Ramos (cell line): Measurements from ENCODE around the gene FKBP11.
"Not testable (repeated sequence)": the region's sequence is repeated elsewhere in the genome, so short reads cannot be mapped to it uniquely, and the experiment has no call there.

Source experiments
- in situ Hi-C: fragments of 300-500 bp; cut with MboI; formaldehyde crosslinking; loops from one replicate; pipeline ENCODE4 v1.14.3; 2022; ENCODE audit warnings: low sequenced_read_pairs; ENCODE audit not compliant: unreplicated experiment

FKBP11 gene

DNA sequence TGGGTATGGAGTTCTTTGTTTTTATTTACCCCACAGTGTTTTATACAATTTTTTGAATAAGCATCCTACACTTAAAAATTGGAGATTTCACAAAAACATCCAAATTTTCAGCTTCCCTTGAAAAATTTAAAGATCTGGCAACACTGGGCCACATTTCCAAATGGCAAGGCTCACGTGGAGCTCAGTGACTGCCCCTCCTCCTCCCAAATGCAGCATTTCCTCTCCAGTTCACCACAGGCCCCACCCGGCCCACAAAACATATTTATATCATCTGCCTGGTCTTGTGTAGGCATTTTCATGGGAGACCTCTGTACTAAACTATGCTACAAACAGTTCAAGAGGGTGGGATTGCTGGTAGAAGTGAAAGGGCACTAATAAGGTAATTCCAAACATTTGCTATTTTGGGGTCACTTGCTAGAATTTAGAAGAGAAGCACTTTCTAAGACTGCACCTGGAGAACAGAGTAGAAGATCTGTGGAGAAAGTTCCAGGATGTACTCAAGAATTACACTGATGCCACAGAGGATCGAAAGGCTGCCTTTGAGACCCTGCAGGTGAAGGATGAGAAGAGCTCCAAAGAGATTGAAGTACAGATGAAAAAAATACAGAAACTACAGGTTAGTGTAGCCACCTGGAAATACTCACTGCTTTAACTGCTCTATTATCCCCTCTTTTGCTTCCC lies 7.3 kb downstream of the FKBP11 start:
- in situ Hi-C loops = no loop called here

GRCh38 chr12:48910196-48910595 lies 15.1 kb downstream of the FKBP11 start:
- in situ Hi-C loops = no loop called here

GRCh38 chr12:48909698-48910097 lies 15.6 kb downstream of the FKBP11 start:
- in situ Hi-C loops = not testable (repeated sequence)

DNA sequence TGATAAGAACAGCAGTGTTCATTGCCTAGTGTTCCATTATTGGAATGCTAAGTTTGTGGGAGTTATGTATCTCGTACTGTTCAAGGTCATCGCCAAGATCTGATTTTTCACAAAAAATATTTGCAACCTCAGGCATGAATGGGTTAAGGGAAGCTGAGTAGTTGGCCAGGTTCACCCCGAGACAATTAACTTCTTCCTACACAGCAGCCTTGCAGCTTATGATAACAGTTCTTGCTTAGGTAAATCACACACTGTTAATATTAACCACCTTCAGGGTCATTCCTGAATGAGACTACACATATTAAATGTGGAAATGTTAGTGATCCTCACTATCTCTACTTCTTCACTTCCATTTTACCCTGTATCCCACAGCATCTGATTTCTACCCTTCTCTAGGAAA lies 18.0 kb downstream of the FKBP11 start:
- in situ Hi-C loops = no loop called here

- in situ Hi-C loops = no loop called here
These were observed 21.3 kb downstream of the FKBP11 start for GRCh38 chr12:48903982-48904411.

DNA sequence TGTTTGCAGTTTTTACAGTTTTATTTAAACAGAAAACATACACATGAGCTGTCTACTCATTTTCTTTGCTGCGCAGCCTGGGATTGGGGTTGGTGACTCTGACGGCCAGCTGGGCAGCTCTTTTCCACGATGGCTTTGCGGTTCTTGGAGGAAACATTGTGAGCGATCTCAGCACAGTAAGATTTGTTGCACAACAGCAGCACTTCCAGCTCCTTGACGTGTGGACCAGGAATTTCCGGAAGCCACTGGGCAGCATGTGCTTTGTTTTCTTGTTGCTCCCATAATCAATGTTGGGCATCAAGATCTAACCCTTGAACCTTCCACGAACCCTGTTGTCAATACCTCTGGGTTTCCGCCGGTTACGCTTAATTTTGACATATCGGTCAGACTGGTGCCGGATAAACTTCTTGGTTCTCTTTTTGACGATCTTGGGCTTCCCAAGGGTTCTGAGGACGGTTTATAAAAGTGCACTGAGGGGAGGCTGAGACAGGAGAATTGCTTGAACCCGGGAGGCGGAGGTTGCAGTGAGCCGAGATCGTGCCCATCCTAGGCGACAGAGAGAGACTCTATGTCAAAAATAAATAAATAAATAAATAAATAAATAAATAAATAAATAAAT lies 21.8 kb downstream of the FKBP11 start:
- in situ Hi-C loops = no loop called here

DNA sequence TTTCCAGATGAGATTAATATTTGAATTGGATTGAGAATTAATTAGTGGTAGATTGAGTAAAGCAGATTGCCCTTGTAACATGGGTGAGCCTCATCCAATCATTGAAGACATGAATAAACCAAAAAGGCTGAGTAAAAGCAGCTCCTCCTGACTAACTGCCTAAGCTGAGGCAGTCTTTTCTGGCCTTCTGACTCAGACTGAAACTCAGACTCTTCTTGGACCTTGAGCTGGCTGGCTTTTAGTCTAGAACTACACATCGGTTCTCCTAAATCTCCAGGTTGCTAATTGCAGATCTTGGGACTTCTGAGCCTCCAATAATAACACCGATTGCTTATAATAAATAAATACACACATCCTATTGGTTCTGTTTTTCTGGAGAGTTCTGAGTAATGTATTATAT lies 24.0 kb downstream of the FKBP11 start:
- in situ Hi-C loops = no loop called here

- in situ Hi-C loops = no loop called here
These were observed 25.6 kb downstream of the FKBP11 start for GRCh38 chr12:48899651-48900050.

GRCh38 chr12:48894271-48894670 lies 31.0 kb downstream of the FKBP11 start:
- in situ Hi-C loops = no loop called here

- in situ Hi-C loops = no loop called here
These were observed 34.5 kb downstream of the FKBP11 start for GRCh38 chr12:48890657-48891418.

DNA sequence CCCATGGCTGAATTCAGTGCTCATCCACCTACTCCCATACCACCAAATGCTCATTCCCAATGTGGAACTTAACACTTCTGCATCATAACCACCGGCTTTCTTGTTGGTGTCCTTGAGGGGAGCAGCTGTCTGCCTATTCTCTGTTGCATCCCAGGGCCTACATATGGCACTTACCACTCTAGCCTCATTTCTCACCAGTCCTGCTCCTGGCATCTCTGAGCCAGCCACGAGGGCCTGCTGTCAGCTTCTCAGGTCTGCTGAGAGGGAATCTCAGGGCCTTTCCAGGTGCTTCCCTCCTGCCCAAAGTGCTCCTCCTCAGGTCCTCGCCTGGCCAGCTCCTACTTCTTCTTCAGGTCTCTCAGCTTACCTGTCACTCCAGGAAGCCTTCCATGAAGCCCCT lies 35.6 kb downstream of the FKBP11 start:
- in situ Hi-C loops = loop anchor here (5.0 kb wide), 1 partner anchor 37 kb away; the partner anchor contains the start of gene DDX23

DNA sequence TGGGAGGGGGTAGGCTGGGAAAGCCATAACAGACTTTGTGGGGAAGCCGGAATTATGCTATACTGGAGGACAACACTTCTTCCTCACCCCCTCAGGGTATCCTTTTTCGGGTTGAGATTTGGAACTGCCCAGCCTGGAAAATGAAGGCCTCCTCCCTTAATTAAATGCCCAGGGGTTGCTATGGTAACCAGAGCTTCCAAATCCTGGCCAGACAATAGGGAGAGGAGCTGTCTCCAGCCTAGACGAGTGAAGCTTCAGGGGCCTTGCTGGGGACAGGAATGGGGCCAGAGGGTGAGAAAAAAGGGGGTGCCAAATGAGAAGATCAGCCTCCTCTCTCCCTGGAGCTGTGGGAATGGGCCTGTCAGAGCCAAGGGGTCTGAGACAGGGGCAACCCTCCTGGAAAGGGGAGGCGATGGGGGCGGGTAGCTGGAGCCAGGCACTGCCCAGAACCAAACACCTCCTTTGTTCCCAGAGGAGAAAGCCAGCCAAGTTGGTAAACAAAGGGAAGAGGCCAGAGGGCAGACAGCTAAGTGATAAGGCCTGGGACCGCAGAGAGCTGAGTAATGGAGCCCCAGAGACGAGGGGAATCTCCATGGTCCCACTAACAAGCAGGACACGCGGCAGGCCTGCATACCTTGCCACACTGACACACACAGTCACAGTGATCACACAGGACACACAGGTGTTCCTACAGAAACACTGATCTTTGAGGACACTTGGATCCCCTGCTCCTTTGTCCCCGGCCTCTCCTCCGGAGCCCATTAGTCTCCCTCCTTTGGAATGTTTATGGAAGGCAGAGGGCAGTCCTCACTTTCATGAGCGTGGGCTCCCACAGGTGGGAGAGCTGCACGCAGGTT lies 41.8 kb downstream of the FKBP11 start:
- in situ Hi-C loops = no loop called here

GRCh38 chr12:48882972-48883304 lies 42.4 kb downstream of the FKBP11 start:
- in situ Hi-C loops = no loop called here

- in situ Hi-C loops = no loop called here
These were observed 43.0 kb downstream of the FKBP11 start for GRCh38 chr12:48882315-48882687.

- in situ Hi-C loops = no loop called here
These were observed 43.5 kb downstream of the FKBP11 start for GRCh38 chr12:48881686-48882314.

DNA sequence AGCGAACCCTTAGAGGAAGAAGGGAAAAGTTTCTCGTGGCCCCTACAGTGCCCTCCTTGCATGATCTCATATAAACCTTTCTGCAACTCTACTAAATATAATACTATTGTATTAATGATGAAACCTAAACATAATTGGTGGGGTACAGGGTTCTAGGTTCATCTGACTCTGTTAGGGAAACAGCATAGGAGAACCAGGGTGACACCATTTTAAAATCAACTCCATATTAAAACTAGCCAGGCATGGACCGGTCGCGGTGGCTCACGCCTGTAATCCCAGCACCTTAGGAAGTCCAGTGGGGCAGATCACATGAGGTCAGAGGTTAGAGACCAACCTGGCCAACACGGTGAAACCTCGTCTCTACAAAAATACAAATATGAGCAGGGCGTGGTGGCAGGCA lies 44.6 kb downstream of the FKBP11 start:
- in situ Hi-C loops = no loop called here

DNA sequence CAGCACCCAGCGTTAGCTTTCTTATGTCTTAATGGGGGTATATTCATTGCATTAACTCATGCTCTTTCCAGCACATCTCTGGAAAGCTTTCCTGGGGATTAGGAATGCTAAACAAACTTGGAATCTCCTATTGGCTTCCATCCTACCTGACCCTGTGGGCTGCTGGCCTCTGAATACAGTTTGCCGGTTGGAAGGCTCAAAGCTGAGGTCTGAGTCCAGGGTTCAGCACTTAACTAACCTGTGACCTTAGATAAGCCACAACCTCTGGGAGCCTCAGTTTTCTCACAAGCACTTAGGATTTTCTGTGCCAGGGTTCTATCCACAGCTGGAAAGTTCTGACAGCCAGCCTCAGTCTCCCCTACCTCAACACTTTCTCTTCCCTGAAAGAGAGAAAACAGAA lies 46.7 kb downstream of the FKBP11 start:
- in situ Hi-C loops = no loop called here

- in situ Hi-C loops = no loop called here
These were observed 49.3 kb downstream of the FKBP11 start for GRCh38 chr12:48875944-48876515.

- in situ Hi-C loops = not testable (repeated sequence)
These were observed 51.8 kb downstream of the FKBP11 start for GRCh38 chr12:48873534-48873933.

DNA sequence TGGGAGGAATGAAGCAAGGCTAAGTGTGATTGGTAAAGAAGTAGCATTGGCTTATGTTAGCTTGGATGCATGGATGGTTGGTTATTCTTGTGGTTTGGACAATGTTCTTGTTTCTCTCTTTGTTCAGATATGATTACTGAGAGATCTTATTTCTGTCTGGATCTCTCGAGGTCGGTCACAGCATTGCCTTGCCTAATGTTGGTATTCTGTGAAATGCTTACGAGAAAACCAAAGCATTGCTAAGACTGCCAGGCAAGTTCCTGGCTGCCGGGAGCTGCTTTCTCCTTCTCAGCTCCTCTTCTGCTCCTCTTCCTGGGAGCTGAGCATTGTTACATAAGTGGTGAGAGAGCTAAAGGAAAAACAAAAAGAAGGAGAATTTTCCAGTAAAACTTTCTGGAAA lies 52.2 kb downstream of the FKBP11 start:
- in situ Hi-C loops = no loop called here
